ENCODE data around the gene NBEA. TPM values are rescaled to one million over a fixed set of nuclear protein-coding genes. Genes with fewer than 3 reads are reported as not detected.

The NBEA gene
- total RNA-seq, 3 donors from 2014 or later, result 7.5 to 18.6 (median 16.1) TPM

DNA sequence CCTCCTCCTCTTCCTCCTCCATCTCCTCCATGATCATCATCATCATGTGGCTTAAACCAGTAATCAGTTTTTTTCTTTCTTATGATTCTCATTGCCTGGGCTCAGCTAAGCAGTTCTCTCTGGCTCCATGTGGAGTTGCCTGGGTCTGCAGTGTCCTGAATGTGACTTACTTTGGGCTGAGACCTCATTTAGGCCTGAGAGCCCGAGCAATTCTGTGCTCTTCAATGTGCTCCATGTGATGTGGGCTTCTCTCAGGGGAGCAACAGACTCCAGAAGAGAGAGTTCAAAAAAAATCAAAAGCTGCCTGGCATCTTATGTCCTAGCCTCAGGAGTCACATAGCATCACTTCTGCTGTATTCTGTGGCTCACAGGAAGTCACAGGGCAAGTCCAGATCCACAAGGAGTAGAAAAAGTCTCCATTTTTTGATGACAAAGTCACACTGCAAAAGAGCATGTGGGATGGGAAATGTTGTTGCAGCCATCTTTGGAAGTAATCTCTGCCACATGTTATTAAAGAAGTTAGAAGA lies 405.7 kb downstream of the NBEA start:
- H3K27ac ChIP-seq, result no peak overlapping the region
- H3K9me3 ChIP-seq, result no peaks in the 10 kb centered on the region
- intact Hi-C loops (cut with DNase I; ENCODE audit: low total_unique reads), result no loop called here
- no peak for DNase-seq (ENCODE audit: low spot score in 2 of 2)
- no peak for TF ChIP-seq POLR2AphosphoS5 (IDR thresholded peaks at IDR 0.05)
- no peaks in the 10 kb centered on the region for H3K36me3 ChIP-seq
- H3K4me3 ChIP-seq, result no peak overlapping the region
- no peaks in the 10 kb centered on the region for H3K4me1 ChIP-seq
- no peaks in the 10 kb centered on the region for H3K27me3 ChIP-seq

GRCh38 chr13:35349052-35349451 lies 407.0 kb downstream of the NBEA start:
- Histone ChIP-seq H3K4me3 (no peak overlapping the region), H3K4me1 (no peaks in the 10 kb centered on the region), H3K9me3 (no peaks in the 10 kb centered on the region), H3K27ac (no peak overlapping the region), H3K36me3 (no peaks in the 10 kb centered on the region), H3K27me3 (no peaks in the 10 kb centered on the region)
- no peak for DNase-seq (ENCODE audit: low spot score in 2 of 2)
- TF ChIP-seq, protein P1, sequence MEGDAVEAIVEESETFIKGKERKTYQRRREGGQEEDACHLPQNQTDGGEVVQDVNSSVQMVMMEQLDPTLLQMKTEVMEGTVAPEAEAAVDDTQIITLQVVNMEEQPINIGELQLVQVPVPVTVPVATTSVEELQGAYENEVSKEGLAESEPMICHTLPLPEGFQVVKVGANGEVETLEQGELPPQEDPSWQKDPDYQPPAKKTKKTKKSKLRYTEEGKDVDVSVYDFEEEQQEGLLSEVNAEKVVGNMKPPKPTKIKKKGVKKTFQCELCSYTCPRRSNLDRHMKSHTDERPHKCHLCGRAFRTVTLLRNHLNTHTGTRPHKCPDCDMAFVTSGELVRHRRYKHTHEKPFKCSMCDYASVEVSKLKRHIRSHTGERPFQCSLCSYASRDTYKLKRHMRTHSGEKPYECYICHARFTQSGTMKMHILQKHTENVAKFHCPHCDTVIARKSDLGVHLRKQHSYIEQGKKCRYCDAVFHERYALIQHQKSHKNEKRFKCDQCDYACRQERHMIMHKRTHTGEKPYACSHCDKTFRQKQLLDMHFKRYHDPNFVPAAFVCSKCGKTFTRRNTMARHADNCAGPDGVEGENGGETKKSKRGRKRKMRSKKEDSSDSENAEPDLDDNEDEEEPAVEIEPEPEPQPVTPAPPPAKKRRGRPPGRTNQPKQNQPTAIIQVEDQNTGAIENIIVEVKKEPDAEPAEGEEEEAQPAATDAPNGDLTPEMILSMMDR (IDR thresholded peaks at IDR 0.05), result no peak
- TF ChIP-seq POLR2AphosphoS5 (IDR thresholded peaks at IDR 0.05) (no peak), POLR2A (IDR thresholded peaks at IDR 0.05) (no peak)
- intact Hi-C loops (cut with DNase I; ENCODE audit: low total_unique reads), result no loop called here

DNA sequence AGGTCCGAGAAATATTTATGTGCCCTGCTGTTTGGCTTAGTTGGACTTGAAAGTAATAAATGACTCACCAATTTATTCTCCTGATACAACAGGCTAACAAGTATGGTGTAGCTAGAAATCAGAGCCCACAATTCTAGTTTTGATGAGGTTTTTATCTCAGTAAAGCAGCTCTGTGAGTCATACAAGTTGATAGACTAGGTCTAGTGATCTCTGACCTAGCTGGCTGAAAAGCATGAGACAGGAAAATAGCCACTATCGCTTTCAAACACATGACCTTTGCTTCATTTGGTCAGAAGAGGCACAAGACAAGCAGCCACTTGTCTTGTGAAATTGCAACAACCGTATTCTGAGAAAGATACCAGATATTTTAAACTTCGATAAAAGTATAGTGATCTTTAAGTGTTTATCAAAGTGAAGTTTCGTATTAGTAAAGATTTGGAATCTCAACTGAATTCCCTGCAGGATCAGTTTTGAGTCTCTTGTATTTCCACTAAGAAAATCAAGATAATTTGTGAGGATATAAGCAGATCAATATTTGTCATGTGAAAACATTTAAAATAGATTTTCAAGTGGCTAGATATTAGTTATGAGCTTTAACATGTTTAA lies 407.7 kb downstream of the NBEA start:
- intact Hi-C loops (cut with DNase I; ENCODE audit: low total_unique reads), result no loop called here
- Histone ChIP-seq H3K27me3 (no peaks in the 10 kb centered on the region), H3K4me1 (no peaks in the 10 kb centered on the region), H3K9me3 (no peaks in the 10 kb centered on the region), H3K4me3 (no peak overlapping the region), H3K36me3 (no peaks in the 10 kb centered on the region), H3K27ac (no peak overlapping the region)
- no peak for DNase-seq (ENCODE audit: low spot score in 2 of 2)
- TF ChIP-seq POLR2A (IDR thresholded peaks at IDR 0.05), result no peak
- TF ChIP-seq POLR2AphosphoS5 (IDR thresholded peaks at IDR 0.05), result no peak
- TF ChIP-seq, protein P1 (IDR thresholded peaks at IDR 0.05), result no peak

GRCh38 chr13:35354285-35354684 lies 412.2 kb downstream of the NBEA start:
- Histone ChIP-seq H3K27ac (no peak overlapping the region), H3K27me3 (no peaks in the 10 kb centered on the region), H3K36me3 (no peaks in the 10 kb centered on the region), H3K4me3 (no peak overlapping the region), H3K4me1 (no peaks in the 10 kb centered on the region), H3K9me3 (no peaks in the 10 kb centered on the region)
- DNase-seq (ENCODE audit: low spot score in 2 of 2), result no peak
- TF ChIP-seq POLR2AphosphoS5 (IDR thresholded peaks at IDR 0.05) (no peak), POLR2A (IDR thresholded peaks at IDR 0.05) (no peak)
- TF ChIP-seq, protein P1 (IDR thresholded peaks at IDR 0.05), result no peak
- intact Hi-C loops (cut with DNase I; ENCODE audit: low total_unique reads), result no loop called here

GRCh38 chr13:35354882-35355281 lies 412.8 kb downstream of the NBEA start:
- Histone ChIP-seq H3K9me3 (no peaks in the 10 kb centered on the region), H3K27me3 (no peaks in the 10 kb centered on the region), H3K4me1 (no peaks in the 10 kb centered on the region), H3K36me3 (no peaks in the 10 kb centered on the region), H3K4me3 (no peak overlapping the region), H3K27ac (no peak overlapping the region)
- DNase-seq (ENCODE audit: low spot score in 2 of 2), result no peak
- intact Hi-C loops (cut with DNase I; ENCODE audit: low total_unique reads), result no loop called here
- TF ChIP-seq POLR2A (IDR thresholded peaks at IDR 0.05) (no peak), POLR2AphosphoS5 (IDR thresholded peaks at IDR 0.05) (no peak)
- TF ChIP-seq, protein P1 (IDR thresholded peaks at IDR 0.05), result no peak

Measured in breast epithelium (tissue), 4 donors.